HG03521 (cell line): ENCODE results near the gene SH3RF3.

Experiments
- ATAC-seq: cut with Tn5 transposase; IDR thresholded peaks from one replicate; pipeline ENCODE4 v1.9.1; 2021; ENCODE audit warnings: mild to moderate bottlenecking, moderate library complexity; ENCODE audit not compliant: unreplicated experiment

SH3RF3 gene

GRCh38 chr2:109384308-109385271 lies 255.6 kb downstream of the SH3RF3 start:
- ATAC-seq = no peak

- no peak for ATAC-seq
These were observed 256.5 kb downstream of the SH3RF3 start for GRCh38 chr2:109385506-109385905.

- ATAC-seq = no peak
These were observed 257.1 kb downstream of the SH3RF3 start for GRCh38 chr2:109386004-109386695.

GRCh38 chr2:109387221-109387735 lies 258.3 kb downstream of the SH3RF3 start:
- no peak for ATAC-seq

- no peak for ATAC-seq
These were observed 258.9 kb downstream of the SH3RF3 start for GRCh38 chr2:109387778-109388469.

- ATAC-seq = no peak
These were observed 262.2 kb downstream of the SH3RF3 start for GRCh38 chr2:109391243-109391642.

GRCh38 chr2:109392140-109392539 lies 263.1 kb downstream of the SH3RF3 start:
- no peak for ATAC-seq

- ATAC-seq = no peak
These were observed 264.0 kb downstream of the SH3RF3 start for GRCh38 chr2:109392816-109393661.

- ATAC-seq = no peak
These were observed 264.6 kb downstream of the SH3RF3 start for GRCh38 chr2:109393662-109393972.

GRCh38 chr2:109395494-109396201 lies 266.6 kb downstream of the SH3RF3 start:
- no peak for ATAC-seq

GRCh38 chr2:109396202-109397180 lies 267.5 kb downstream of the SH3RF3 start:
- ATAC-seq = no peak

- no peak for ATAC-seq
These were observed 268.9 kb downstream of the SH3RF3 start for GRCh38 chr2:109397893-109398292.

GRCh38 chr2:109398366-109399015 lies 269.5 kb downstream of the SH3RF3 start:
- no peak for ATAC-seq

- no peak for ATAC-seq
These were observed 270.1 kb downstream of the SH3RF3 start for GRCh38 chr2:109399066-109399465.

- ATAC-seq = no peak
These were observed 271.1 kb downstream of the SH3RF3 start for GRCh38 chr2:109400102-109400501.

GRCh38 chr2:109401370-109401769 lies 272.4 kb downstream of the SH3RF3 start:
- ATAC-seq = no peak

GRCh38 chr2:109402180-109402579 lies 273.2 kb downstream of the SH3RF3 start:
- ATAC-seq = no peak
